Measurements from ENCODE around the gene PHACTR1. TPM values are rescaled to one million over a fixed set of nuclear protein-coding genes. Genes with fewer than 3 reads are reported as not detected.

The PHACTR1 gene
- total RNA-seq, 1 donor from 2014 or later = 45.5 TPM

Small RNAs within 50 kb of the gene (small RNA-seq; reads per million reads assigned to genes)
- gene RNU1-11P (ENCODE audit: low replicate concordance) = 2.0 reads per million, percentile 86 among the genes with 10 or more reads in this experiment

All from temporal lobe (tissue), 2 donors.